Spleen (tissue), 7 donors: ENCODE data around the gene APOL2.

Experiments used
- POLR2A ChIP-seq, 3 donors: fragments of 450-650 bp; IDR thresholded peaks; one replicate each; pipeline ENCODE4 v1.5.1; 2017; ENCODE audit warnings: antibody characterized with exemption in 3 of 3, mild to moderate bottlenecking in 1 of 3
- TF ChIP-seq, protein P1 (sequence below), 11 experiments: fragments of 200-600 bp in 7 of 11; fragments of 450-650 bp in 4 of 11; sonication (generic) in 4 of 11; IDR thresholded peaks in 8 of 11; conservative IDR thresholded peaks in 3 of 11; 1 replicate in 7 of 11; 2 replicates in 4 of 11; pipeline versions ENCODE4 v1.4.0 to v1.8.0; 2016 to 2021; ENCODE audit warnings: antibody characterized with exemption in 11 of 11, inconsistent platforms in 4 of 11, mild to moderate bottlenecking in 1 of 11
- donor health status: DM: no; HTN: no; CAD: no; lungs with moderate emphysema.
- donor health status: DM: no; HTN: no; CAD: no.
- donor health status: DM: no; HTN: no; CAD: no.

DNA sequence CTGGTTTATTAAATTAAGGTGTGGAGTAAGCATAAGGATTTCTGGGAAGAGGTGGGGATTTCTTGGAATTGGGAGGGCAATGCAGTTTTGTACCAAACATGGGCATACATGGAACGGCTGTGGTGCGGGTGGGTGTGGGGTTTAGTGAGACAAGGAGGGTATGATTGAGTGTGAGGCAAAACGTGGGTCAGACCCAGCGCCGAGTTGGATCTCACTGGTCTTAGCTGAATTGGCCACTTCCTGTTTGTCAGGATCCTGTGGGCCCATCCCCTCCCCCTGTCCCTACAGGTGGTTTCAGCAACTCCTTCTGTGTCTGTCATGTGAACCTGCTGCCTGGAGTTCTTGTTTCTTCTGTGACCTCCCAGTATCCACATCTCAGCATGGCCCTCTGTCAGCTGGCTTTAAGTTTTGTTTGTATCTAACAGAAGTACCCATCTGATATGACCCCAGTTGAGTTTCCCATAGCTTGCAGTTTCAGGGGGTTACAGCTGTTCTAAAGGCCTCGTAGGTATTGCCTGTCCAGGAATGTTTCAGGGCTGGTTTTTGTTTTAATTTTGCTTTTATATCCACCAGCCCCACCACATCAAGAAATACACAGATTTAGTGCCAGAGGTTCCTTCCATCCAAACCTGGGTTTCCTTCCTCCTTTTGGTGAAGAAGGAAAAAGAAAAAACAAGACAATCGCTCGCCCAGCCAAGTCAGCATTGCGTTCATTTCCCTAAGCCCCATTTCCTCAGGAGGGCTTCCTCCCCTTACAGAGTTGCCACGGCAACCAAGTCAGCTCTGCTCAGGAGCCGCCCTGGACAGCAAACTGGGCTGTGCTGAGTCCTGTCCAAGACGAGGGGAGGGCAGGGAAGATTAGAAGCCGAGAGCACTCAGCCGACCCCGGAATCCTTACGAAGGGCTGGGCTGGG is 19.6 kb upstream of the APOL2 start:
- TF ChIP-seq POLR2A (IDR thresholded peaks at IDR 0.05) = no peak
- TF ChIP-seq, protein P1, sequence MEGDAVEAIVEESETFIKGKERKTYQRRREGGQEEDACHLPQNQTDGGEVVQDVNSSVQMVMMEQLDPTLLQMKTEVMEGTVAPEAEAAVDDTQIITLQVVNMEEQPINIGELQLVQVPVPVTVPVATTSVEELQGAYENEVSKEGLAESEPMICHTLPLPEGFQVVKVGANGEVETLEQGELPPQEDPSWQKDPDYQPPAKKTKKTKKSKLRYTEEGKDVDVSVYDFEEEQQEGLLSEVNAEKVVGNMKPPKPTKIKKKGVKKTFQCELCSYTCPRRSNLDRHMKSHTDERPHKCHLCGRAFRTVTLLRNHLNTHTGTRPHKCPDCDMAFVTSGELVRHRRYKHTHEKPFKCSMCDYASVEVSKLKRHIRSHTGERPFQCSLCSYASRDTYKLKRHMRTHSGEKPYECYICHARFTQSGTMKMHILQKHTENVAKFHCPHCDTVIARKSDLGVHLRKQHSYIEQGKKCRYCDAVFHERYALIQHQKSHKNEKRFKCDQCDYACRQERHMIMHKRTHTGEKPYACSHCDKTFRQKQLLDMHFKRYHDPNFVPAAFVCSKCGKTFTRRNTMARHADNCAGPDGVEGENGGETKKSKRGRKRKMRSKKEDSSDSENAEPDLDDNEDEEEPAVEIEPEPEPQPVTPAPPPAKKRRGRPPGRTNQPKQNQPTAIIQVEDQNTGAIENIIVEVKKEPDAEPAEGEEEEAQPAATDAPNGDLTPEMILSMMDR (IDR thresholded peaks at IDR 0.05 in 8 of 11, conservative IDR thresholded peaks at IDR 0.05 in 3 of 11) = no peak
